HEK293 (cell line): Measurements from ENCODE around the gene DNAJC17.
A peak's percentile ranks its signal among the peaks of the same experiment; 100 is the strongest.

Source experiments
- BCL11A ChIP-seq: fragments of 450-650 bp; formaldehyde crosslinking; IDR thresholded peaks from 2 replicates; pipeline ENCODE4 v1.5.1; 2016; ENCODE audit warnings: low read depth, missing biosample characterization, missing genetic modification characterization
- KLF1 ChIP-seq: fragments of 450-650 bp; formaldehyde crosslinking; IDR thresholded peaks from 2 replicates; pipeline ENCODE4 v1.5.1; 2016; ENCODE audit warnings: missing biosample characterization, missing genetic modification characterization
- YY1 ChIP-seq: fragments of 450-650 bp; formaldehyde crosslinking; IDR thresholded peaks from 2 replicates; pipeline ENCODE4 v1.5.1; 2018; ENCODE audit warnings: missing biosample characterization, missing genetic modification characterization
- ZBTB10 ChIP-seq: fragments of 450-650 bp; formaldehyde crosslinking; IDR thresholded peaks from 2 replicates; pipeline ENCODE4 v1.5.1; 2016; ENCODE audit warnings: missing biosample characterization, missing genetic modification characterization
- ZBTB17 ChIP-seq: fragments of 450-650 bp; formaldehyde crosslinking; IDR thresholded peaks from 2 replicates; pipeline ENCODE4 v1.5.1; 2016; ENCODE audit warnings: missing biosample characterization, missing genetic modification characterization
- ZNF146 ChIP-seq: fragments of 450-650 bp; formaldehyde crosslinking; IDR thresholded peaks from 2 replicates; pipeline ENCODE4 v1.5.1; 2016; ENCODE audit warnings: missing biosample characterization, missing genetic modification characterization
- ZNF513 ChIP-seq: fragments of 450-650 bp; IDR thresholded peaks from 2 replicates; pipeline ENCODE4 v1.5.1; 2018; ENCODE audit warnings: missing biosample characterization, missing genetic modification characterization
- ZNF626 ChIP-seq: fragments of 450-650 bp; sonication (Bioruptor Pico); formaldehyde crosslinking; IDR thresholded peaks from 2 replicates; pipeline ENCODE4 v1.5.1; 2018; ENCODE audit warnings: missing biosample characterization, missing genetic modification characterization, inconsistent platforms
- ZNF629 ChIP-seq: fragments of 450-650 bp; formaldehyde crosslinking; IDR thresholded peaks from 2 replicates; pipeline ENCODE4 v1.5.1; 2017; ENCODE audit warnings: missing biosample characterization, missing genetic modification characterization
- ZSCAN30 ChIP-seq: fragments of 450-650 bp; IDR thresholded peaks from 2 replicates; pipeline ENCODE4 v1.5.1; 2018; ENCODE audit warnings: missing biosample characterization, mild to moderate bottlenecking, missing genetic modification characterization, moderate library complexity
- TF ChIP-seq, protein P1 (sequence below): fragments of 450-650 bp; formaldehyde crosslinking; IDR thresholded peaks from 2 replicates; pipeline ENCODE4 v1.5.1; 2016; ENCODE audit warnings: missing biosample characterization, missing genetic modification characterization

GRCh38 chr15:40769274-40770146 lies 37.8 kb downstream of the DNAJC17 start, which contains the start of gene C15orf62:
- TF ChIP-seq ZNF629 = peak; percentile 52; the same call in 1 of the 2 replicates
- TF ChIP-seq, protein P1, sequence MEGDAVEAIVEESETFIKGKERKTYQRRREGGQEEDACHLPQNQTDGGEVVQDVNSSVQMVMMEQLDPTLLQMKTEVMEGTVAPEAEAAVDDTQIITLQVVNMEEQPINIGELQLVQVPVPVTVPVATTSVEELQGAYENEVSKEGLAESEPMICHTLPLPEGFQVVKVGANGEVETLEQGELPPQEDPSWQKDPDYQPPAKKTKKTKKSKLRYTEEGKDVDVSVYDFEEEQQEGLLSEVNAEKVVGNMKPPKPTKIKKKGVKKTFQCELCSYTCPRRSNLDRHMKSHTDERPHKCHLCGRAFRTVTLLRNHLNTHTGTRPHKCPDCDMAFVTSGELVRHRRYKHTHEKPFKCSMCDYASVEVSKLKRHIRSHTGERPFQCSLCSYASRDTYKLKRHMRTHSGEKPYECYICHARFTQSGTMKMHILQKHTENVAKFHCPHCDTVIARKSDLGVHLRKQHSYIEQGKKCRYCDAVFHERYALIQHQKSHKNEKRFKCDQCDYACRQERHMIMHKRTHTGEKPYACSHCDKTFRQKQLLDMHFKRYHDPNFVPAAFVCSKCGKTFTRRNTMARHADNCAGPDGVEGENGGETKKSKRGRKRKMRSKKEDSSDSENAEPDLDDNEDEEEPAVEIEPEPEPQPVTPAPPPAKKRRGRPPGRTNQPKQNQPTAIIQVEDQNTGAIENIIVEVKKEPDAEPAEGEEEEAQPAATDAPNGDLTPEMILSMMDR = no peak
- no peak for TF ChIP-seq ZNF626 (tag by site-specific recombination)
- no peak for TF ChIP-seq ZNF146 (tag by site-specific recombination)
- no peak for TF ChIP-seq ZNF513 (tag by site-specific recombination)
- TF ChIP-seq ZBTB10 = no peak
- TF ChIP-seq YY1 = no peak
- peak; percentile 57 for TF ChIP-seq ZBTB17 (tag by site-specific recombination)
- no peak; the same call in 1 of the 2 replicates for TF ChIP-seq BCL11A (tag by site-specific recombination)
- TF ChIP-seq ZSCAN30 (tag by site-specific recombination) = no peak
- peak; percentile 99 for TF ChIP-seq KLF1
